ENCODE measurements around the gene XIAP. TPM values are rescaled to one million over a fixed set of nuclear protein-coding genes. Genes with fewer than 3 reads are reported as not detected.

Gene XIAP
- total RNA-seq, 3 donors from 2014 or later: 38.7 to 47.6 (median 44.2) TPM

DNA sequence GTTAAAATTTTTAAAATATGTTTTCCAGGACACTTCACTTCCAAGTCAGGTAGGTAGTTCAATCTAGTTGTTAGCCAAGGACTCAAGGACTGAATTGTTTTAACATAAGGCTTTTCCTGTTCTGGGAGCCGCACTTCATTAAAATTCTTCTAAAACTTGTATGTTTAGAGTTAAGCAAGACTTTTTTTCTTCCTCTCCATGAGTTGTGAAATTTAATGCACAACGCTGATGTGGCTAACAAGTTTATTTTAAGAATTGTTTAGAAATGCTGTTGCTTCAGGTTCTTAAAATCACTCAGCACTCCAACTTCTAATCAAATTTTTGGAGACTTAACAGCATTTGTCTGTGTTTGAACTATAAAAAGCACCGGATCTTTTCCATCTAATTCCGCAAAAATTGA, 49.7 kb downstream of the XIAP start:
- TF ChIP-seq POLR2A (IDR thresholded peaks at IDR 0.05) (no peak), POLR2AphosphoS5 (IDR thresholded peaks at IDR 0.05) (no peak)
- TF ChIP-seq, protein P1, sequence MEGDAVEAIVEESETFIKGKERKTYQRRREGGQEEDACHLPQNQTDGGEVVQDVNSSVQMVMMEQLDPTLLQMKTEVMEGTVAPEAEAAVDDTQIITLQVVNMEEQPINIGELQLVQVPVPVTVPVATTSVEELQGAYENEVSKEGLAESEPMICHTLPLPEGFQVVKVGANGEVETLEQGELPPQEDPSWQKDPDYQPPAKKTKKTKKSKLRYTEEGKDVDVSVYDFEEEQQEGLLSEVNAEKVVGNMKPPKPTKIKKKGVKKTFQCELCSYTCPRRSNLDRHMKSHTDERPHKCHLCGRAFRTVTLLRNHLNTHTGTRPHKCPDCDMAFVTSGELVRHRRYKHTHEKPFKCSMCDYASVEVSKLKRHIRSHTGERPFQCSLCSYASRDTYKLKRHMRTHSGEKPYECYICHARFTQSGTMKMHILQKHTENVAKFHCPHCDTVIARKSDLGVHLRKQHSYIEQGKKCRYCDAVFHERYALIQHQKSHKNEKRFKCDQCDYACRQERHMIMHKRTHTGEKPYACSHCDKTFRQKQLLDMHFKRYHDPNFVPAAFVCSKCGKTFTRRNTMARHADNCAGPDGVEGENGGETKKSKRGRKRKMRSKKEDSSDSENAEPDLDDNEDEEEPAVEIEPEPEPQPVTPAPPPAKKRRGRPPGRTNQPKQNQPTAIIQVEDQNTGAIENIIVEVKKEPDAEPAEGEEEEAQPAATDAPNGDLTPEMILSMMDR (IDR thresholded peaks at IDR 0.05): no peak
- Histone ChIP-seq H3K4me1 (no peaks in the 10 kb centered on the region), H3K27ac (no peak overlapping the region), H3K36me3 (no peaks in the 10 kb centered on the region), H3K27me3 (peaks cover 0 to 7% of the 10 kb centered on the region in 2 donors), H3K9me3 (no peaks in the 10 kb centered on the region), H3K4me3 (no peak overlapping the region)
- intact Hi-C loops (cut with DNase I; ENCODE audit: low total_unique reads): no loop called here
- DNase-seq (ENCODE audit: low spot score in 2 of 2): no peak

DNA sequence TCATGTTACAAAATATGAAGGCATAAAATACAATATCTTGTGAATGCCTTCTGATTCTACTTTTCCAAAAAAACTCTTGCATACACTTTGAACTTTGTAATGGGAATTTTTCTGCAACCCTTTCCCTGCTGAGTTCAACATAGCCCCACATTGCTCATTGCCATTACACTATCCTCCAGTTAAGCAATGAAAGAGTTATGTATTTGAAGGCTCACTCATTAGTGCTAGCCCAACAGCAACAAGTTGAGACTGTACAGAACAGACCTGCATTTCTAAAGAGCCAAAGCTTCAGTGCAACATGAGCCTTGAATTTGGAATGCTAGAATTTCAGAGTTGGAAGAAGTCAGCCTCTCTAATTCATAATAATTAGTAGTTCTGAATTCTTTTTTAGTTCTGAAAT, 57.2 kb downstream of the XIAP start:
- no peak for TF ChIP-seq POLR2A (IDR thresholded peaks at IDR 0.05)
- TF ChIP-seq POLR2AphosphoS5 (IDR thresholded peaks at IDR 0.05): no peak
- TF ChIP-seq, protein P1 (IDR thresholded peaks at IDR 0.05): no peak
- Histone ChIP-seq H3K27ac (no peak overlapping the region), H3K36me3 (no peaks in the 10 kb centered on the region), H3K4me1 (no peaks in the 10 kb centered on the region), H3K4me3 (no peak overlapping the region), H3K9me3 (no peaks in the 10 kb centered on the region), H3K27me3 (no peaks in the 10 kb centered on the region)
- no peak for DNase-seq (ENCODE audit: low spot score in 2 of 2)
- intact Hi-C loops (cut with DNase I; ENCODE audit: low total_unique reads): no loop called here

DNA sequence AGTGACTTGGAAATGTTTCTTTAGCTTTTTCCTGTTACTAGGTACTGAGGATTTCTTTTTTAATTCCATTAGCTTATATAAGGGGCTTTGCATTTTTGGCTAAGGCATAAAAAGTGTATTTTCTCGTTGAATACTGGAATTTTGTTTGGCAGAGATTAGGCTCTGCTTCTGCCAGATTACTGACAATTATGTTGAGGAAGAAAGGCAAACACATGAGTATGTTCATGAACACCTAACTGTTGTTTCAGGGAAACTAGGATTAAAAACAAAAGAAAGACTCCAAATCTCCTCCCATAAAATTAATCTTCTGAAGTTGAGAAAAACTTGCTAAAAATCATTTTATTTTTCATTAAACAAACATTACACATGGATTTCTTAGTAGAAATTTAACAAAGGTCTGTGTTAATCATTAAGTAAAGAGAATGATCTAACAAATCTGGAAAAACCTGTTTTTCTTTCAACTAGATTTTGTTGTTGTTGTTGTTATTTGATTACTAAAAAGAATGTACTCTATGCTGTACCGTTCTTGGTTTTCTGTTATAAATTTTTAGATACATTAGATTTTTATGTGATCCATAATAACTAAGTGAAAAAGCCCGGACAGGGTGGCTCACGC, 58.4 kb downstream of the XIAP start:
- DNase-seq (ENCODE audit: low spot score in 2 of 2): no peak
- H3K9me3 ChIP-seq: no peaks in the 10 kb centered on the region
- H3K4me3 ChIP-seq: no peak overlapping the region
- no peaks in the 10 kb centered on the region for H3K36me3 ChIP-seq
- intact Hi-C loops (cut with DNase I; ENCODE audit: low total_unique reads): no loop called here
- no peak overlapping the region for H3K27ac ChIP-seq
- H3K4me1 ChIP-seq: no peaks in the 10 kb centered on the region
- no peaks in the 10 kb centered on the region for H3K27me3 ChIP-seq
- TF ChIP-seq, protein P1 (IDR thresholded peaks at IDR 0.05): no peak
- TF ChIP-seq POLR2AphosphoS5 (IDR thresholded peaks at IDR 0.05): no peak
- no peak for TF ChIP-seq POLR2A (IDR thresholded peaks at IDR 0.05)

DNA sequence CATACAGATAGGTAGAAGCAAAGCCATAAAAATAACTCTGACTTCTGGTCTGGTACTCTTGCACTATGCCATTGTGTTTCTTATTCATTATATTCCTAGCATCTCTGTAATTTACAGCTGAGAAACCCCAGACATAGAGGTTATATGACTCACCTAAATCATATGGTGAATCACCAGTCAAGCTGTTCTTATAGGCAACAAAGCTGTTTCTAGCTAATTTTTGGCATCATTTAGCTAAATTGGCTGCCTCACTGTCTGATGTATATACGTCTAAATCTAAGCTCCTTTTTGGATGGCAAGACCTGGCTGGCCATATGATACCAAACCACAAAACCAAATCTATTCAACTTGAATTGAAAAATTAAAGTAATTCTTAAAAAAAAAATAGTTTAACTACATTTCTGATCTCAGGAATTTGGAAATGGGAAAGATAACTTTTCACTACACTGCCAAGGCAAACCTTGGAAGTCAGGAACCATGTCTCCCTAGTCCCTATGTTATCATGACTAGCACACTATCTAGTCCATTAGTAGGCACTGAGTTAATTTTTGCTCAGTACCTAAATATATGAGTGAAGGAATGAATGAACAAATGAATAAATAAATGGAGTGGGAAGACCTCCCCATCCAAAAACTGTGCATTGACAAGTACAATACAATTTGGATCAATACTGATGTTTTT, 60.4 kb downstream of the XIAP start:
- Histone ChIP-seq H3K4me3 (no peak overlapping the region), H3K27ac (no peak overlapping the region), H3K27me3 (no peaks in the 10 kb centered on the region), H3K9me3 (no peaks in the 10 kb centered on the region), H3K36me3 (no peaks in the 10 kb centered on the region), H3K4me1 (no peaks in the 10 kb centered on the region)
- TF ChIP-seq, protein P1 (IDR thresholded peaks at IDR 0.05): no peak
- TF ChIP-seq POLR2AphosphoS5 (IDR thresholded peaks at IDR 0.05): no peak
- no peak for TF ChIP-seq POLR2A (IDR thresholded peaks at IDR 0.05)
- DNase-seq (ENCODE audit: low spot score in 2 of 2): no peak
- intact Hi-C loops (cut with DNase I; ENCODE audit: low total_unique reads): no loop called here

DNA sequence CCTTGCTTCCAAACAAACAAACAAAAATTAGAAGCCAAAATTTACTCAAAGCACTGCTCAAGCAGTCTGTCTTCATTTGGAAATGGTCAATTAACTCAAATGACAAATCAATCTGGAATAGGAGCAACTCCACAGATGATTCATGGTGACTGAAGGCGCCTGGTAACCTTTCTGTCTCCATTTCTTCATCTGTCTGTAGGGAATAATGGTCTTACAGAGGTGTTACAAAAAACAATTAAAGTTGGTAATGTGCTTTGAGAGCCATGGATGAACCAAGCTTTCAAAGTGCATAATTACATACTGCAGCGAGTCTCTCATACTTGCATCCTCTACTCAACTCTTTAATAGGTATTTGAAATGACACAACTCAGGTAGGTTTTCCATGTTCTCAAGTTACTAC, 63.4 kb downstream of the XIAP start:
- DNase-seq (ENCODE audit: low spot score in 2 of 2): no peak
- intact Hi-C loops (cut with DNase I; ENCODE audit: low total_unique reads): no loop called here
- Histone ChIP-seq H3K27me3 (no peaks in the 10 kb centered on the region), H3K4me1 (no peaks in the 10 kb centered on the region), H3K36me3 (no peaks in the 10 kb centered on the region), H3K9me3 (no peaks in the 10 kb centered on the region), H3K27ac (no peak overlapping the region), H3K4me3 (no peak overlapping the region)
- TF ChIP-seq POLR2A (IDR thresholded peaks at IDR 0.05) (no peak), POLR2AphosphoS5 (IDR thresholded peaks at IDR 0.05) (no peak)
- TF ChIP-seq, protein P1 (IDR thresholded peaks at IDR 0.05): no peak

Measured in breast epithelium (tissue), 4 donors.